Measurements from ENCODE around the gene CFP.
"Not testable (repeated sequence)": the region's sequence is repeated elsewhere in the genome, so short reads cannot be mapped to it uniquely, and the experiment has no call there.

DNA sequence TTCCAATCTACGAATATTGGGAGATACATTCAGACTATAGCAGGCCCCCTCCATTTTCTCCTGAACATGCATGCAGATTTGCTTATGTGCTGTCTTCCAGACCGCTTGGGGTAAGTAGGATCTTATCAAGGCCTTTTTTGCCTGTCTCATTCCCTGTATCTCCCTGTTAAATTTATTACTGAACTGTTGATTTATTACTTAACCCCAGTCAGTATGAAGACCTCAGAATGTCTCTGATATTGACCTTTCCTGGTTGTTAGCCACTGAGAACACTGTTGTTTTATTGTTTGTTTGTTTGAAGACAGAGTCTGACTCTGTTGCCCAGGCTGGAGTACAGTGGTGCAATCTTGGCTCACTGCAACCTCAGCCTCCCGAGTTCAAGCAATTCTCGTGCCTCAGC lies 36.1 kb upstream of the CFP start:
- TF ChIP-seq CTCF (IDR thresholded peaks at IDR 0.05); EZH2 (IDR thresholded peaks at IDR 0.05; ENCODE audit: borderline replicate concordance, insufficient read depth, low read depth, low read length, poor library complexity, severe bottlenecking): not testable (repeated sequence)

Data from B cell (primary cell).